GM19397 (cell line): ENCODE measurements around the gene CAMK2N2.

Experiments used
- ATAC-seq: cut with Tn5 transposase; IDR thresholded peaks from one replicate; pipeline ENCODE4 v1.9.1; 2021; ENCODE audit warnings: mild to moderate bottlenecking, moderate library complexity; ENCODE audit not compliant: unreplicated experiment

CAMK2N2 gene

GRCh38 chr3:184223946-184224345 lies 37.4 kb downstream of the CAMK2N2 start:
- no peak for ATAC-seq

GRCh38 chr3:184222521-184222920 lies 38.8 kb downstream of the CAMK2N2 start:
- no peak for ATAC-seq

GRCh38 chr3:184218814-184219213 lies 42.5 kb downstream of the CAMK2N2 start:
- ATAC-seq = no peak

GRCh38 chr3:184211718-184212117 lies 49.6 kb downstream of the CAMK2N2 start:
- no peak for ATAC-seq

GRCh38 chr3:184211297-184211696 lies 50.1 kb downstream of the CAMK2N2 start:
- ATAC-seq = no peak
